ENCODE data around the gene DTX4. TPM values are rescaled to one million over a fixed set of nuclear protein-coding genes. Genes with fewer than 3 reads are reported as not detected.

Gene DTX4
- total RNA-seq, 4 donors from 2014 or later: 0.15 to 0.91 (median 0.47) TPM

DNA sequence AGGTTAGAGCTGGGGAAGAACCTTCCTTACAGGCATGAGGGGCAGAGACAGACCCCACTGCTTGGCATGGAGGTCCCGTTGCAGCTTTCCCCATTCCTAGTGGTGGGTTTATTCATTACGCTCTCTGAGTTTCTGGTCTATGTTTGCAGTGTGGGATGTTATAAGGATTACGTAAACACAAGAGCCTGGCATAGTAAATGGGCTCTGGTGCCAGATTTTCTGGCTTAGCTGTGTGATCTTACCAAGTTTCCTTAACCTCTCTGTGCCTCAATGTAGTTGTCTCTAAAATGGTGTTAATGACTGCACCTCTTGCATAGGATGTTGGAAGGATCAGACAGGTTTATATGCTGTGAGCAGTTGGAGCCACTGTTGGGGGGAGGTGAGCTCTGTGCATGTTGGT is 15.1 kb downstream of the DTX4 start:
- Histone ChIP-seq H3K27ac (no peak overlapping the region), H3K36me3 (no peaks in the 10 kb centered on the region), H3K9me3 (no peaks in the 10 kb centered on the region), H3K4me3 (no peak overlapping the region), H3K27me3 (peaks cover 0 to 10% (median 4%) of the 10 kb centered on the region in 3 donors), H3K4me1 (no peaks in the 10 kb centered on the region)
- TF ChIP-seq, protein P1, sequence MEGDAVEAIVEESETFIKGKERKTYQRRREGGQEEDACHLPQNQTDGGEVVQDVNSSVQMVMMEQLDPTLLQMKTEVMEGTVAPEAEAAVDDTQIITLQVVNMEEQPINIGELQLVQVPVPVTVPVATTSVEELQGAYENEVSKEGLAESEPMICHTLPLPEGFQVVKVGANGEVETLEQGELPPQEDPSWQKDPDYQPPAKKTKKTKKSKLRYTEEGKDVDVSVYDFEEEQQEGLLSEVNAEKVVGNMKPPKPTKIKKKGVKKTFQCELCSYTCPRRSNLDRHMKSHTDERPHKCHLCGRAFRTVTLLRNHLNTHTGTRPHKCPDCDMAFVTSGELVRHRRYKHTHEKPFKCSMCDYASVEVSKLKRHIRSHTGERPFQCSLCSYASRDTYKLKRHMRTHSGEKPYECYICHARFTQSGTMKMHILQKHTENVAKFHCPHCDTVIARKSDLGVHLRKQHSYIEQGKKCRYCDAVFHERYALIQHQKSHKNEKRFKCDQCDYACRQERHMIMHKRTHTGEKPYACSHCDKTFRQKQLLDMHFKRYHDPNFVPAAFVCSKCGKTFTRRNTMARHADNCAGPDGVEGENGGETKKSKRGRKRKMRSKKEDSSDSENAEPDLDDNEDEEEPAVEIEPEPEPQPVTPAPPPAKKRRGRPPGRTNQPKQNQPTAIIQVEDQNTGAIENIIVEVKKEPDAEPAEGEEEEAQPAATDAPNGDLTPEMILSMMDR (IDR thresholded peaks at IDR 0.05 in 4 of 5, conservative IDR thresholded peaks at IDR 0.05 in 1 of 5): no peak
- no peak for TF ChIP-seq POLR2A (IDR thresholded peaks at IDR 0.05)
- in situ Hi-C loops (cut with MboI; ENCODE audit: low sequenced_read_pairs in 4 of 4) (no loop called here), intact Hi-C loops (cut with DNase I; ENCODE audit: low total_unique reads) (no loop called here)
- no peak for ATAC-seq
- no peak for DNase-seq

DNA sequence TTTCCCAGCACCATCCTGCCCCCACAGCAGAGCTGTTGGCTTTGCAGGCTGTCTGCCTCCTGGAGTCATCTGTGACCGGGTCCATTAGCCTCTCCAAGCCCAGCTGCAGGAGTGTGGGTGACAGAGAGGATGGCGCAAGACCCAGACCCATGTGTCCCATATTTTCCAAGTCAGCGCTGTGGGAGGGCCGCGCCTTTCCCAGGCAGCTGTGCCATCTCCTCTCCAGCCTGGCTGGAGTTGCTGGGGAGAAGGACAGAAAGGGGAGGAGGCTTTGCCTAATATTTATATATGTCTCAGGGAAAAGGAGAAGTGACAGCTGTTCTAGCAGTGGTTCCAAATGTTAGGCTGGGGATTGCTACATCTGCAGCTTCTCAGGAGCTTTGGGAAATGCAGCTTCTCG is 15.7 kb downstream of the DTX4 start:
- peak in 1 of 2 donors; percentile 10 for TF ChIP-seq POLR2A (IDR thresholded peaks at IDR 0.05)
- TF ChIP-seq, protein P1 (IDR thresholded peaks at IDR 0.05 in 4 of 5, conservative IDR thresholded peaks at IDR 0.05 in 1 of 5): no peak
- in situ Hi-C loops (cut with MboI; ENCODE audit: low sequenced_read_pairs in 4 of 4) (no loop called here), intact Hi-C loops (cut with DNase I; ENCODE audit: low total_unique reads) (no loop called here)
- DNase-seq (peak; percentile 63 to 68), ATAC-seq (peak; percentile 78 to 79)
- H3K27me3 ChIP-seq: peaks cover 0 to 10% (median 4%) of the 10 kb centered on the region in 3 donors
- H3K36me3 ChIP-seq: no peaks in the 10 kb centered on the region
- no peak overlapping the region for H3K27ac ChIP-seq
- no peak overlapping the region for H3K4me3 ChIP-seq
- H3K9me3 ChIP-seq: no peaks in the 10 kb centered on the region
- H3K4me1 ChIP-seq: no peaks in the 10 kb centered on the region

DNA sequence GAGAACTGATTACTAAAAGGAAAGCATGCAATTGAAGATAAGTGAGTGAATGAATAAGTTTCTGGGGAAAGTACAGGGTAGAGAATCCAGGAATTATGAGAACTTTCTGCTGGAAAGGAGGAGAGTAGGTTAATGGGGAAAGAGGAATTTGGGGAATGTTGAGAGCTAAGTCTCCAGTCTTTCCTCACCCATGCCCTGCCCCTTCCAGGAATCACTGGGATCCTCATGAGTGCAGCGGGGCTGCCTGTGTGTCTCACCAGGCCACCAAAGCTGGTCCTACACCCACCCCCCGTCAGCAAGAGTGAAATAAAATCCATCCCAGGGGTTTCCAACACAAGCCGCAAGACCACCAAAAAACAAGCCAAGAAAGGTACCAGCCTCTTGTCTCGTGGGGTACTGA is 17.0 kb downstream of the DTX4 start:
- intact Hi-C loops (cut with DNase I; ENCODE audit: low total_unique reads): no loop called here
- ATAC-seq: no peak
- no peaks in the 10 kb centered on the region for H3K36me3 ChIP-seq
- no peak overlapping the region for H3K4me3 ChIP-seq
- TF ChIP-seq, protein P1 (IDR thresholded peaks at IDR 0.05 in 4 of 5, conservative IDR thresholded peaks at IDR 0.05 in 1 of 5): no peak
- no peak for TF ChIP-seq POLR2A (IDR thresholded peaks at IDR 0.05)
- in situ Hi-C loops (cut with MboI; ENCODE audit: low sequenced_read_pairs in 4 of 4): no loop called here
- H3K4me1 ChIP-seq: no peaks in the 10 kb centered on the region
- H3K27me3 ChIP-seq: peaks cover 0 to 10% (median 4%) of the 10 kb centered on the region in 3 donors
- DNase-seq: no peak
- no peaks in the 10 kb centered on the region for H3K9me3 ChIP-seq
- no peak overlapping the region for H3K27ac ChIP-seq

DNA sequence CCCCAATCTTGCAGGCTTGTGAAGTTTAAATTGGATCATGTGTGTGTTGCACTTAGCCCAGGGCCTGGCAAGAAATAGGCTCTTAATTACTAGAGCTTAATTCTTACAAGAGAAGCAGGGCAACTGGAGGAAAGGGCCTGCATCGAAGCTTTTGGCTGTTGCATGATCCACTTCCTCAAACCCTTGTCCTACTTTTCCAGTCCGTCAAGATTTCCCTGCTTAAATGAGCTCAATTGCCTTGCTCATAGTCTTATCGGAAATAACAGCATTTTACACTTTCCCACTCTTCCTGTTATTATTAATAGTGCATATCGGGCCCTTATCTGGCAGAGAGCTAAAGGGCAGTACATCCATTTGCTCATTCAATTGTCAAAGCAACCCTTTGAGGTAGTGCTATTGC is 18.1 kb downstream of the DTX4 start:
- Histone ChIP-seq H3K4me3 (no peak overlapping the region), H3K27ac (no peak overlapping the region), H3K9me3 (no peaks in the 10 kb centered on the region), H3K4me1 (no peaks in the 10 kb centered on the region), H3K27me3 (peaks cover 0 to 10% (median 4%) of the 10 kb centered on the region in 3 donors), H3K36me3 (no peaks in the 10 kb centered on the region)
- ATAC-seq (no peak), DNase-seq (no peak)
- in situ Hi-C loops (cut with MboI; ENCODE audit: low sequenced_read_pairs in 4 of 4) (no loop called here), intact Hi-C loops (cut with DNase I; ENCODE audit: low total_unique reads) (no loop called here)
- TF ChIP-seq POLR2A (IDR thresholded peaks at IDR 0.05): no peak
- TF ChIP-seq, protein P1 (IDR thresholded peaks at IDR 0.05 in 4 of 5, conservative IDR thresholded peaks at IDR 0.05 in 1 of 5): no peak

DNA sequence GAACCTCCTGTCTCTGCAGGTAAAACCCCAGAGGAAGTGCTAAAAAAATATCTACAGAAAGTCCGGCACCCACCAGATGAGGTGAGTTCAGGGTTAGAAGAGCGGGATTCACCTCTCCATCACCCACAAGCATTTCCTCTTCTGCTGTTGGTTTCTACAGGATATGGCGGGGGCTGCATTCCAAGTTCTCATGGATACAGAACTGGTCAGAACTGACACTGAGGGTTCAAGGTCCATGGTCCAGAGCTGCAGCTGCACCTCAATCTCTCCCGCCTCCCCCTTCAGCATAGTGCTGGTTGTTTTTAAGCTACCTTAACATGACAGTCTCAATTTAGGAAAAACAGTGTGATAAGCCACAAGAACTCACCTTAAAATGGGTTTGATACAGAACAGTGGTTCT is 19.2 kb downstream of the DTX4 start:
- Histone ChIP-seq H3K4me3 (no peak overlapping the region), H3K27me3 (peaks cover 0 to 10% (median 4%) of the 10 kb centered on the region in 3 donors), H3K4me1 (no peaks in the 10 kb centered on the region), H3K9me3 (no peaks in the 10 kb centered on the region), H3K27ac (no peak overlapping the region), H3K36me3 (no peaks in the 10 kb centered on the region)
- ATAC-seq (no peak), DNase-seq (no peak)
- intact Hi-C loops (cut with DNase I; ENCODE audit: low total_unique reads) (no loop called here), in situ Hi-C loops (cut with MboI; ENCODE audit: low sequenced_read_pairs in 4 of 4) (no loop called here)
- TF ChIP-seq, protein P1 (IDR thresholded peaks at IDR 0.05 in 4 of 5, conservative IDR thresholded peaks at IDR 0.05 in 1 of 5): no peak
- no peak for TF ChIP-seq POLR2A (IDR thresholded peaks at IDR 0.05)
